Breast epithelium (tissue), 3 donors: ENCODE data around the gene PRR22.

ENCODE experiments used
- POLR2A ChIP-seq: fragments of 450-650 bp; IDR thresholded peaks from one replicate; pipeline ENCODE4 v1.6.1; 2016; ENCODE audit warnings: antibody characterized with exemption, mild to moderate bottlenecking, moderate library complexity
- TF ChIP-seq, protein P1 (sequence below), 3 donors: fragments of 450-650 bp; IDR thresholded peaks; one replicate each; pipeline ENCODE4 v1.5.1; 2016 to 2017; ENCODE audit warnings: antibody characterized with exemption in 3 of 3, mild to moderate bottlenecking in 3 of 3, moderate library complexity in 3 of 3

DNA sequence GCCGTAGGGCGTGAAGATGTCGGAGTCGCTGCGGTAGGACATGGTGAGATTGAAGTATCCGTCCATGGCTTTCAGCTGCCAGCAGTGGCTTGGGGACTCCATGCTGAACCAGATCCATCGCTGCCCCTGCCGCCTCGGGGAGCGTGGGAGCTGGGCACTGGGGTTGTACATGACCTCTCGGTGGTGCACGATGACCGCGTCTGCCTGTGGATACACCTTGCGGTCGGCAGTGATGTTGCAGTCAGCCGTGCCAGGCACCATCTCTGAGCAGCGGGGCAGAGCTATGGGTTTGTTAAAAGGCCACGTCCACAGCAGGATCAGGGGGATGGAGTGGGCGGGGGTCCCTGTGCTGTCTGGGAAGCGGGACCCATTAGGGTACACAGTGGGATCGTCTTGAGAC lies 47.5 kb upstream of the PRR22 start:
- TF ChIP-seq, protein P1, sequence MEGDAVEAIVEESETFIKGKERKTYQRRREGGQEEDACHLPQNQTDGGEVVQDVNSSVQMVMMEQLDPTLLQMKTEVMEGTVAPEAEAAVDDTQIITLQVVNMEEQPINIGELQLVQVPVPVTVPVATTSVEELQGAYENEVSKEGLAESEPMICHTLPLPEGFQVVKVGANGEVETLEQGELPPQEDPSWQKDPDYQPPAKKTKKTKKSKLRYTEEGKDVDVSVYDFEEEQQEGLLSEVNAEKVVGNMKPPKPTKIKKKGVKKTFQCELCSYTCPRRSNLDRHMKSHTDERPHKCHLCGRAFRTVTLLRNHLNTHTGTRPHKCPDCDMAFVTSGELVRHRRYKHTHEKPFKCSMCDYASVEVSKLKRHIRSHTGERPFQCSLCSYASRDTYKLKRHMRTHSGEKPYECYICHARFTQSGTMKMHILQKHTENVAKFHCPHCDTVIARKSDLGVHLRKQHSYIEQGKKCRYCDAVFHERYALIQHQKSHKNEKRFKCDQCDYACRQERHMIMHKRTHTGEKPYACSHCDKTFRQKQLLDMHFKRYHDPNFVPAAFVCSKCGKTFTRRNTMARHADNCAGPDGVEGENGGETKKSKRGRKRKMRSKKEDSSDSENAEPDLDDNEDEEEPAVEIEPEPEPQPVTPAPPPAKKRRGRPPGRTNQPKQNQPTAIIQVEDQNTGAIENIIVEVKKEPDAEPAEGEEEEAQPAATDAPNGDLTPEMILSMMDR (IDR thresholded peaks at IDR 0.05): no peak
- no peak for TF ChIP-seq POLR2A
